HG03175 (cell line): ENCODE data around the gene FBP2.
"Not testable (repeated sequence)": the region's sequence is repeated elsewhere in the genome, so short reads cannot be mapped to it uniquely, and the experiment has no call there.

Experiments used
- ATAC-seq: cut with Tn5 transposase; IDR thresholded peaks from one replicate; pipeline ENCODE4 v1.9.1; 2021; ENCODE audit warnings: mild to moderate bottlenecking, moderate library complexity; ENCODE audit not compliant: unreplicated experiment

Gene FBP2

GRCh38 chr9:94606646-94607422, 13.2 kb upstream of the FBP2 start:
- ATAC-seq: no peak

GRCh38 chr9:94603259-94604160, 9.9 kb upstream of the FBP2 start:
- ATAC-seq: peak; percentile 63

- ATAC-seq: no peak
Measured at GRCh38 chr9:94602666-94603065, 9.0 kb upstream of the FBP2 start.

GRCh38 chr9:94600715-94601114, 7.1 kb upstream of the FBP2 start:
- ATAC-seq: no peak

GRCh38 chr9:94600258-94600657, 6.6 kb upstream of the FBP2 start:
- no peak for ATAC-seq

GRCh38 chr9:94599102-94599501, 5.5 kb upstream of the FBP2 start:
- no peak for ATAC-seq

- ATAC-seq: not testable (repeated sequence)
Measured at GRCh38 chr9:94592683-94593082, 941 bp downstream of the FBP2 start.

GRCh38 chr9:94591876-94592275, 1.7 kb downstream of the FBP2 start:
- no peak for ATAC-seq

GRCh38 chr9:94591046-94591545, 2.5 kb downstream of the FBP2 start:
- not testable (repeated sequence) for ATAC-seq

GRCh38 chr9:94588681-94589080, 4.9 kb downstream of the FBP2 start:
- no peak for ATAC-seq

- ATAC-seq: no peak
Measured at GRCh38 chr9:94586814-94587213, 6.8 kb downstream of the FBP2 start.

GRCh38 chr9:94586316-94586715, 7.3 kb downstream of the FBP2 start:
- ATAC-seq: no peak

- ATAC-seq: no peak
Measured at GRCh38 chr9:94584555-94584954, 9.1 kb downstream of the FBP2 start.

- no peak for ATAC-seq
Measured at GRCh38 chr9:94581728-94582127, 11.9 kb downstream of the FBP2 start.

- no peak for ATAC-seq
Measured at GRCh38 chr9:94577571-94577970, 16.1 kb downstream of the FBP2 start.

- no peak for ATAC-seq
Measured at GRCh38 chr9:94577036-94577435, 16.6 kb downstream of the FBP2 start.

GRCh38 chr9:94576131-94576530, 17.5 kb downstream of the FBP2 start:
- no peak for ATAC-seq

- ATAC-seq: no peak
Measured at GRCh38 chr9:94568972-94569712, 24.5 kb downstream of the FBP2 start.

GRCh38 chr9:94568250-94568889, 25.3 kb downstream of the FBP2 start:
- no peak for ATAC-seq

- no peak for ATAC-seq
Measured at GRCh38 chr9:94567271-94567670, 26.4 kb downstream of the FBP2 start.

- no peak for ATAC-seq
Measured at GRCh38 chr9:94566550-94566949, 27.1 kb downstream of the FBP2 start.
